HEK293T (cell line): ENCODE results near the gene ITPRIP.

Experiments used
- BHLHE40 ChIP-seq: fragments of 450-650 bp; IDR thresholded peaks from 2 replicates; pipeline ENCODE4 v1.6.1; 2016; ENCODE audit warnings: mild to moderate bottlenecking, moderate library complexity, borderline replicate concordance
- ELF4 ChIP-seq: fragments of 450-650 bp; IDR thresholded peaks from 2 replicates; pipeline ENCODE4 v1.6.1; 2017; ENCODE audit warnings: antibody characterized with exemption
- FOXK2 ChIP-seq: fragments of 450-650 bp; IDR thresholded peaks from 2 replicates; pipeline ENCODE4 v1.6.1; 2016; ENCODE audit warnings: mild to moderate bottlenecking
- HDGF ChIP-seq: fragments of 450-650 bp; IDR thresholded peaks from 2 replicates; pipeline ENCODE4 v1.6.1; 2017; ENCODE audit warnings: antibody characterized with exemption, borderline replicate concordance
- NFRKB ChIP-seq: fragments of 450-650 bp; IDR thresholded peaks from 2 replicates; pipeline ENCODE4 v1.6.1; 2016; ENCODE audit warnings: mild to moderate bottlenecking, moderate library complexity
- PKNOX1 ChIP-seq: fragments of 450-650 bp; IDR thresholded peaks from 2 replicates; pipeline ENCODE4 v1.6.1; 2016
- SP1 ChIP-seq: fragments of 450-650 bp; IDR thresholded peaks from 2 replicates; pipeline ENCODE4 v1.6.1; 2017

GRCh38 chr10:104308439-104308903, 29.8 kb downstream of the ITPRIP start:
- no peak for TF ChIP-seq BHLHE40
- TF ChIP-seq HDGF = no peak
- TF ChIP-seq NFRKB = no peak
- TF ChIP-seq PKNOX1 = no peak
- no peak for TF ChIP-seq ELF4
- no peak for TF ChIP-seq FOXK2
- TF ChIP-seq SP1 = no peak
